Left cardiac atrium (tissue), 4 donors: ENCODE results near the gene DCDC1. TPM values are rescaled to one million over a fixed set of nuclear protein-coding genes. Genes with fewer than 3 reads are reported as not detected.

Experiments
- ATAC-seq, 2 donors: fragments of 200-7000 bp; cut with Tn5 transposase; one replicate each; pipeline ENCODE4 v1.9.1; 2020; ENCODE audit warnings: mild to moderate bottlenecking in 2 of 2, moderate library complexity in 2 of 2
- DNase-seq: peaks from one replicate; pipeline ENCODE4 v3.0.0-alpha.2; 2020
- intact Hi-C, 2 donors: fragments of 100-400 bp; cut with DNase I; formaldehyde crosslinking; loops; one replicate each; pipeline versions ENCODE4 v1.14.1 to v1.15.1; 2022 to 2023
- total RNA-seq, 2 donors: library from RNA; stranded (reverse); fragmentation: NEBNext Ultra II Directional; extraction: Animal tissue kit (Norgen Biotek cat#: 25700); gene quantifications; one replicate each; pipeline ENCODE4 v1.2.1, GENCODE V29; 2021
- donor health status: DM: no; HTN: yes; CAD: no.
- donor health status: DM: no; HTN: yes; CAD: no; lungs with severe emphysema.
- donor health status: DM: yes; HTN: yes; CAD: no.
- donor health status: Dilated cardiomyopathy.

Gene DCDC1
- total RNA-seq, 2 donors from 2014 or later, result 0.13 to 0.15 TPM

DNA sequence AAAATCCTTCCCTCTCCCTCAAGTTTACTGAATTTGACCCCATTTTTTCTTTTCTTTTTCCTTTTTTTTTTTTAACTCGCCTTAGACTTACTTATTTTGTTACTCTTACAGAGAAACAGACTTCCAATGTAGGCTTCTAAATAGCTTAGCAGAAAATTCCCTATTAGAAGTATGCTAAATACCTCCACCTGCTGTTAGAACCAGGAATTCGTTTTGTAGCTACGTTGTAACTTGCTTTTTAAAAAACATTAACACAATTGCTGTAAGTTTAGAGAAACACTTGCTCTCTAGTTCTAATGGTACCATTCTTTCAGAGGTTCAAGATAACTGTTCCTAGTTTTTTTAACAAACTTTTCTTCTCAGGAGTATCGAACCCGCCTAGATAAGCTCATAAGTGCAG lies 324.2 kb downstream of the DCDC1 start:
- intact Hi-C loops, result no loop called here
- no peak for ATAC-seq

DNA sequence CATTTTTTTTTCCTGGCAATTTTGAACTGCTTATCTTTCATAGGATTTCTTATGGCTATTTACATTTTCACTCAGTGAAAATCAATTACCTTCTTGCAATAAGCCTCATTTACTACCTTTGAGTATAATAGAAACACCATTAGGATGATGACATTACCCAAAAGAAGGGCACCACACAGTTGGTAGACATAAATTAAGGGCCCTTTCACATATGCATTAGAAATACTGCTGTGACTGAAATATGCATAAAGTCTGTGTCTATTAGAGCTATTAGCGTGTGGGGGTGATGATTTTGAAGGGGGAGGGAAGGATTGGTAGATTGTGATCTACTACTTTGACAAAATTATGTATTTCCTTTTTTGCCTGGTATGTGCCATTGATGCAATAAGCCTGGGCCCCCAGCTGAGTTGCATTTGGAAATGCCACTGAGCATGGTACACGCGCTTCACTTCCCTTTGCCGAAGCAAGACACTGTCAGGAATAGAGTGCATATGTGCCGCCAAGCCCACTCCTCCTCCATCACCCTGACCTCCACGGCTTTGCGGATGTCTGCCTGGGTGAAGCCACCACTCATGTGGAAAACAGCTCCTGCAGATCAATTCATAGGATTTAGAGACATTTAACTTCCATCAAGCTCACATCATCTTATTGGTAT lies 339.3 kb downstream of the DCDC1 start:
- DNase-seq (no peak), ATAC-seq (no peak)
- intact Hi-C loops, result no loop called here

More for the DNA sequence above, 324.2 kb downstream of the DCDC1 start:
- DNase-seq, result no peak

DNA sequence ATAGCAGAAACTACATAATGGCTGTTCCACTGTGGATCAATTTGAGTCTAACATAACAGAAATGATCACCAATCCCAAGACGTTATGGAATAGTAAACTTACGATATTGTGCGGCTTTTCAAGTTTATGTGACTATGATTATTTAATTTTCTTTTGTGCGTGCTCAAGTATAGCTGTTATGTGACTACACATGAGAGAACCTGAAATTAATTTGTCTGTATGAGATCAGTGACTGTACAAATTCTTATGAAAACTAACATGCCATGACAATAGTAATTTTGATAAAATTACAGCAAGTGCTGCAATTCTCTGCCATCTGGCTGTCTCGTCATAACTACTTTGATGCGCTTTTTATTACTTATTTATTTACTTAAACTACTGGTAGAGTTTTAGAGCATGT lies 343.2 kb downstream of the DCDC1 start:
- DNase-seq (no peak), ATAC-seq (no peak)
- intact Hi-C loops, result no loop called here

- DNase-seq, result no peak
- ATAC-seq, result no peak
- intact Hi-C loops, result no loop called here
Measured at GRCh38 chr11:31022080-31022479, 347.5 kb downstream of the DCDC1 start.

GRCh38 chr11:31019786-31020185 lies 349.8 kb downstream of the DCDC1 start:
- intact Hi-C loops, result no loop called here
- ATAC-seq (no peak), DNase-seq (no peak)

GRCh38 chr11:31005202-31005601 lies 364.3 kb downstream of the DCDC1 start:
- DNase-seq, result no peak
- intact Hi-C loops, result no loop called here
- no peak for ATAC-seq

GRCh38 chr11:31001427-31001826 lies 368.1 kb downstream of the DCDC1 start:
- intact Hi-C loops, result no loop called here
- ATAC-seq (no peak), DNase-seq (no peak)

DNA sequence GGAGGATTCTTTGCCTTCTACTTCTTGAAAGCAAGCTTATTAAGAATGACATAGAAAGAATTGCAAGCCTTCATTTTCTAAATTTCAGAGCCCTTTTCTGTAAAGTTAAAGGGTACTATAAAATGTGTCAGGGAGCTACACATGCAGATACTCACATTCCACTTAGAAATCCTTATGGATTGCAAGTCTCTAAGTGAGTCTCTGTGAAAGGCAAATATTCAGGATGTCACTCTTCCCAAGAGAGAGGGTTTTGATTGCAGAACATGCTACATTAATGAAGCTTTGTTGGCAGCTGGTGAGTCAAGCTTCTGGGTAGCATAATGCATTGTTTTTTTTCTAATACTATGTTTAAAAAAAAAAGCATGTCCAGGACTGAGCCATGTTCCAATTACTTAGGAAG lies 369.2 kb downstream of the DCDC1 start:
- DNase-seq, result no peak
- intact Hi-C loops, result no loop called here
- no peak for ATAC-seq

DNA sequence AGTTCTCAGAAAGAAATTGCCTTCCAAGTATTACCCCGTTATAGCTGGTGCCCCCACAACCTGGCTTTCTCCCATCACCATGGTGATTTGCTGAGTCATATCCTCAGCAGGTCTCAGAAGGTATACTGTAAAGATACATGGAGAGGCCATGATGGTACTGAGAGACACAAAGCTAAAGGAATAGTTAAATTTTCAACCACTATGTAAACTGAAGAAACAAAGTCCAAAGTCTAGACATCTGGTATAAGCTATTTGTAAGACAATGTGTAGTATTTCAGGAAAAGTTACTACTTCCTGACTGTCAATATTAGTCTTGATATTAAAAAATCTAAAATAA lies 377.1 kb downstream of the DCDC1 start:
- DNase-seq, result no peak
- intact Hi-C loops, result no loop called here
- no peak for ATAC-seq

- DNase-seq (no peak), ATAC-seq (no peak)
- intact Hi-C loops, result no loop called here
Measured at GRCh38 chr11:30991802-30992512, 377.6 kb downstream of the DCDC1 start.

DNA sequence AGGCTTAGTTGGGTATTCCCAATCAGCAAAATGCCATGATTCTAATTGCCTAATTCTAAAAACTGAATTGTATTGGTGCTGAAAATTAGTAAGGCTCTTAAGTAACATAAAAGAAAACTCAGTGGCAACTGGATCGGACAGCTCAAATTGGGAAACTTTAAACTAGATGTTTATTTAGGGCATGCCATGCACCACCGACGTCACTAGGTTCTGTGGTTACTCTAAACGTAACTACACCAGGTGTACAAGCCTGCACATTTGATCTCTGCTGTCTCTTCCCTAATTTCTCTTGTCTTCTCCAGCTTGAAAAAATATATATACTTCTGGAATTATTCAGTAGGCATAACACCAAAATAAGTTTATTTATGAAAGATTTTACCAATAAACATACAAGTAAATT lies 378.2 kb downstream of the DCDC1 start:
- ATAC-seq (no peak), DNase-seq (no peak)
- intact Hi-C loops, result no loop called here

- no peak for DNase-seq
- intact Hi-C loops, result no loop called here
- no peak for ATAC-seq
Measured at GRCh38 chr11:30990625-30991296, 378.8 kb downstream of the DCDC1 start.

DNA sequence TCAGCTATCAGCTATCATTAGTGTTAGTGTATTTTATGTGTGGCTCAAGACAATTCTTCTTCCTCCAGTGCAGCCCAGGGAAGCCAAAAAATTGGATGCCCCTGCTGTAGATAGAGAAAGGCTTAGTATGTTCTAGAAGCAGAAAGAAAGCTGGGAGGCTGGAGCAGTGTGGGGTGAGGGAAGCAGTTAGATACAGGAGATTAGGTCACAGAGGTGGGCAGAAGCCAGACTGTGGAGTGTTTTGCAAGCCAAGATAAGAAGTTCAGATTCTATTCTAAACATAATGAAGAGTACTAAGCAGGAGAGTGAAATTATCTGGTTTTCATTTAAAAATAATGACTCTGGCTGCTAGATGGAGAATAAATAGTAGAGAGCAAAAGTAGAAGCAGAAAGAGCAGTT lies 381.7 kb downstream of the DCDC1 start:
- DNase-seq, result no peak
- intact Hi-C loops, result no loop called here
- no peak for ATAC-seq

GRCh38 chr11:30985536-30985935 lies 384.0 kb downstream of the DCDC1 start:
- intact Hi-C loops, result no loop called here
- no peak for ATAC-seq
- DNase-seq, result no peak

DNA sequence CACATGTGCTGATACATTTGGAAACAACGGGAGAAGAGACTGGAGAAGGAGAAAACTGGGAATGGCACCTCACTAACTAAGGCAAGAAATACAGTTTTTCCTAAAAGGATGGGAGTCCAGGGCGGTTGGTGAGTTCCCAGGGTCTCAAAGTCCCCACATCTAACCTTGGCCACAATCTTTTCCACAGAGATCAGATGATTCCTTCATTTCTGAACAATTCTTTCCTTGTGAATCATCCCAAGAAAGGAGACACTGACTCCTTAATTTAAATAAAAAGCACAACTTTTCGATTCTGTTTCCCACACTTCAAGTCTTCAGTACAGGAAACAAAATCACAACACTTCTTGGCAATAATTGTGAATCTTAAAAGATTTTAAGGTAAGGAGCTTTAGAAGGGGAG lies 384.7 kb downstream of the DCDC1 start:
- intact Hi-C loops, result no loop called here
- no peak for ATAC-seq

GRCh38 chr11:30984442-30984816 lies 385.1 kb downstream of the DCDC1 start:
- no peak for DNase-seq

More for the DNA sequence above, 384.7 kb downstream of the DCDC1 start:
- no peak for DNase-seq

DNA sequence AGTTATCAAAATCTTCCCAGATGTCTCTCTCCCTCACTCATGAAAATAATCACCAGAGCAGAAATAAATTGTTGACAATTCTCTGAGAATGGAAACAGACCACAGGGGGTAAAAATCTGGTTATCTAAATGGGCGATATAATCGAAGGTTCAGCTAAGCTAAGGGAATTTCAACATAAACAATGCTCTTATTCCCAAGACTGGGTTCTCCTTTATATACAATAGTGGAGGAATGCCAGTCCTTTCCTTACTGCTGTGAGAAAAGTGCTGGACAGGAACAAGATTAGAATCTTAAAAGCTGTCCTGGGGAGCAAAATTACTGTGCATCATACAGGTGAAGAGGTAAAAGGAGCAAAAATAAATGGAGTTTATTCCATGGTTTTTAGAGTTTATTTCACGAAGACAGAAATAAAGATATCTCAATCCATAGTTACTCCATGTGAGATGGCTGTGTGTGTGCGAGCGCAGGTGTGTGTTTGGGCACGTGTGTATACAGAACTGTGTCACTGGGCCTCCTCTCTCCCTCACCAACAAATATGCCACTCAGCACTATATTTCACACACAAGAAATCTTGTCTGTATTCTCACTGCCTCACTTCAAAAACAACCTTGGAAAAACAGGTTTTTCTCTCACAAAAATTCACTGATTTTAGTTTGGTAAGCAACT lies 385.6 kb downstream of the DCDC1 start:
- ATAC-seq (no peak), DNase-seq (no peak)
- intact Hi-C loops, result no loop called here

More at GRCh38 chr11:30984442-30984816, 385.1 kb downstream of the DCDC1 start:
- peak in 1 of 2 donors; percentile 38 for ATAC-seq
- intact Hi-C loops, result no loop called here

GRCh38 chr11:30983143-30983542 lies 386.4 kb downstream of the DCDC1 start:
- DNase-seq, result no peak
- intact Hi-C loops, result no loop called here
- no peak for ATAC-seq

DNA sequence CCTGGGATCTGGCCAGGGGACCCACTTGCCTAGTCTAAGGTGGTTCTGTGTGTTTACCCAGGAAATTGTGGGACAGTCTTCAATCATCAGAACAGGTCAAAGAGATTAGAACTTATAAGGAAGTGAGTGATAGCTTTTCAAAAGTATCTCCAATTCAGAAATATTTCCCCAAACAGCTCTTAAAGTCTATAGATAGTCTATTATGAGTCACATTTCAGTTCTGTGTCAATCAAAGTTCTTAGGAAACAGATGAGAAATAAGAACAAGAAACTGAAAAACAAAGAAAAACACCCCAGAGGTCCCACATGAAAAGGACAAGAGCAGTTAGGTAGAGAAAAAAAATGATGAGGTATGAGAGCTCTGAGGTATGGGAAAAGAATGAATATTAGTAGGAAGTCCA lies 402.0 kb downstream of the DCDC1 start:
- no peak for ATAC-seq
- intact Hi-C loops, result no loop called here
- DNase-seq, result no peak

DNA sequence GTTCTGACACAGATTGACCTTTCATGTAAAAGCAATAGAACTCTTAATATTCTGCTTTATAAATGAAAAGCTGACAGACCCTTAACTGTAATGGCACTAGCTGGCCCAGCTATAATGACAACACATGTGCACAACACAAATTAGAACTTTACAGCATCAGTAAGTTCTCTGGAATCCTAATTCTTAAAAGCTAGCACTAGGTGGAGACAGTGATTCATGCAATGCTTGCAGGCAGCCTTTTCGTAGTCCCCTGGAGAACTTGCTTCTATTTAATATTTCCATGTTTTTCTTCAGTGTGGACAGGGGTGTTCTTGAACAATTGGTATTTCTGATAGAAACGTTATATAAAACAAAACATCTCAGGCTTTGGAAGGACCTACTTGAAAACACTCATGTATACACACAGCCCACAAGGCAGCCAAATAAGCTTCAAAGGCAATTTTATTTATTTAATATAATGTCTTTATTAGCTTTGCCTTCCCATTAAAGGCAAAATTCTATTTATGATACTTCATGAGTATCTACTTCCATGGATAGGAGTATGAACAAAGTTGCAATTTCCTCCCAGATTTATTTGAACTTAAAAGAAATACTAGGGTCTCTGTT lies 409.0 kb downstream of the DCDC1 start:
- intact Hi-C loops, result loop anchor here in 1 of 2 donors (5.0 kb wide), 1 partner anchor 82 kb away; no protein-coding TSS in a partner anchor
- DNase-seq, result no peak
- no peak for ATAC-seq
